CD4-positive, alpha-beta T cell treated with Interleukin-17A for 4 hours (primary cell): ENCODE data around the gene PLIN1.
A peak's percentile ranks its signal among the peaks of the same experiment; 100 is the strongest.
"Not testable (repeated sequence)": the region's sequence is repeated elsewhere in the genome, so short reads cannot be mapped to it uniquely, and the experiment has no call there.

Source experiments
- DNase-seq: peaks from one replicate; pipeline ENCODE4 v3.0.0-alpha.2; 2020; ENCODE audit warnings: mixed read lengths

PLIN1 gene

DNA sequence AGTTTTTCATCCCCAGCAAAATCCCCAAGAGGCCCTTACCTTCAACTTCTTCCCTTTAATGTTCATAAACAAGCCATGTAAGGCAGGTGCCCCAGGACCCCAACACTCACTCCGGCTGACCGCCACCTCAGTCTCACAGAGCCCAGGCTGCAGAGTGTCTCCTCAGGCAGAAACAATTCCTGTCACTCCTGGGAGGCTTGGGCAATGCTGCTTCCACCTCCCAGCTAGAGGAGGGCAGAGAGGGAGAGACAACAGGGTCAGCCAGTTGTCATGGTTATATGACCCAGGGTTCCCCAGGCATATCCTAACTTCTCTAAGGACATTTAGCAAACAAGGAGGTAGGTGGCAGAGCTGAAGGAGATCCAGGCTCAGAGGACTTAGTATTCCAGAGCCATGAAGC, at the start of gene PLIN1:
Gene PLIN1, minus strand, starts transcription at position 156 of the 400 bp plus-strand sequence. CDS start 1,878 bp downstream, outside the sequence.
- DNase-seq, result no peak

DNA sequence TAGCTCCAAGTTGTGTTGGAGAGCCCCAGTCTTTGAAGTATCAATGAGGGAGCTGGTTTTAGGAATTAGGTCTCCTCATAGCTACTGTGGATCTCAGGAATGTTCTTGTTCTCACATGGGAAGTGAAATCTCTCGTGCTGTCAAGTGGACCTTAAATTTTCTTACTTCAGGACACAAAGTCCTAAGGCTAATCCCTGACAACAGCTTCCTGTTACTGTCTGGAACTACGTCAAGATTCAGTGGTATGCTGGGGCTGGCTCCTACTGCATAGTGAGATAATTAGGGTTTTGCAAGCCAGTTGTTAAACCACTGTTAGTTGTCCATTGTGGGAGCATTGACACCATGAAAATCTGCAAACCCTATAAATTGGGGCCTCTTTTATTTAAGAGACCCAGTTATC, 49.1 kb upstream of the PLIN1 start:
- DNase-seq, result no peak

DNA sequence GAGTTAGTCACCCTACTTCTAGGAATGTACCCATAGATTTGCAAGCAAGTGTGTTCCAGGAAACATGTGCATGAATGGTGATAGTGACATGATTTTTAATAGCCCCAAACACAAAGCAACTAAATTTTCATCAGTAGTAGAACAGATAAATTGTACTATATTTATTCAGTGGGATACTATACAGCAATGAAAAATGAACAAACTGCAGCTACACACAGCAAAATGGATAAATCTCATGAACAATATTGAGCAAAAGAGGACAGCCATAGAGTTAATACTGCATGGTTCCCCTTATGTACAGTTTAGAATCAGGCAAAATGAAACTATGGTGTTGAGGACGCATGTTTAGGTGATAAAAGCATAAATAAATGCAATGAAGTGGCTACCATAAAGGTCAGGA, 45.9 kb upstream of the PLIN1 start:
- DNase-seq, result no peak

DNA sequence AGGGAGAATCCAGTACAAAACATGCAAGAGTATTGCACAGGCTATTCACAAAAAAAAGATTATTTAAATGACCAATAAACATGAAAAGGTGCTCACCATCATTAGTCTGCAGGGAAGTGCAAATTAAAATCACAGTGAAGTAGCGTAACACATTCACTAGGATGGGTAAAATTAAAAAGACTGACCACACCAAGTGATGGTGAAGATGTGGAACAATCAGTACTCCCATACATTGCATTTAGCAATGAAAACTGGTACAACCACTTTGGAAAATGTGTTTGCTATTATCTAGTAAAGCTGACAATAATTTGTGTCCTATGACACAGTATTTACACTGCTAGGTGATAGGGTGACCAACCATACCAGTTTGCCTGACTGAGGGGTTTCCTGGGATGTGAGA, 45.5 kb upstream of the PLIN1 start:
- DNase-seq, result no peak

DNA sequence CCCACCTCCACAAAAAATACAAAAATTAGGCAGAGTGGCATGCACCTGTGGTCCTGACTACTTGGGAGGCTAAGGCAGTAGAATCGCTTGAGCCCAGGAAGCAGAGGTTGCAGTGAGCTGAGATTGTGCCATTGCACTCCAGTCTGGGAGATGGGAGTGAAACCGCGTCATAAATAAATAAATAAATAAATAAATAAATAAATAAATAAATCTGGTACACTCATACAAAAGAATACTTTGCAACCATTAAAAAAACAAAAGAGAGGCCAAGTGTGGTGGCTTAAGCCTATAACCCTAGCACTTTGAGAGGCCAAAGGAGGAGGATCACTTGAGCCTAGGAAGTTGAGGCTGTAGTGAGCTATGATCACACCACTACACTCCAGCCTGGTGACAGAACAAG, 43.9 kb upstream of the PLIN1 start:
- no peak for DNase-seq

GRCh38 chr15:89714775-89715174, 35.6 kb upstream of the PLIN1 start:
- no peak for DNase-seq

GRCh38 chr15:89707577-89707976, 28.4 kb upstream of the PLIN1 start:
- no peak for DNase-seq

- DNase-seq, result no peak
Measured at GRCh38 chr15:89704411-89704810, 25.2 kb upstream of the PLIN1 start.

DNA sequence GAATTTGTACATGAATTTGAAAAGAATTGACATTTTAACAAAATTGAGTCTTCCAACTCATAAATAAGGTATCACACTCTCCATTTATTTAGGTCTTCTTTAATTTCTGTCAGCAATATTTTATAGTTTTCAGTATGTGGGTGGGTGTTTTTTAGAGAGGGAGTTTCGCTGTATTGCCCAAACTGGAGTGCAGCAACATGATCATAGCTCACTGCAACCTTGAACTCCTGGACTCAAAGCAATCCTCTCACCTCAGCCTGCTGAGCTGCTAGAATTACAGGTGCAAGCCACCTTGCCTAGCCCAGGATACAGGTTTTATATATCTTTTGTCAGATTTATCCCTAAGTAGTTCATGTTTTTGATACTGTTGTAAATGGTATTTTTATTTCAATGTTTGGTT, 16.0 kb upstream of the PLIN1 start:
- no peak for DNase-seq

GRCh38 chr15:89693696-89694095, 14.5 kb upstream of the PLIN1 start:
- no peak for DNase-seq

GRCh38 chr15:89693091-89693490, 13.9 kb upstream of the PLIN1 start:
- DNase-seq, result no peak

GRCh38 chr15:89690276-89691218, 11.4 kb upstream of the PLIN1 start, which contains the start of the genes PEX11A and WDR93:
Gene PEX11A, minus strand, starts transcription at chr15:89690754. Its CDS starts 122 bp downstream, at chr15:89690632.
Gene WDR93, plus strand, starts transcription at chr15:89690811. Its CDS starts 10,936 bp downstream, at chr15:89701747.
- DNase-seq, result peak; percentile 87

GRCh38 chr15:89689930-89690275, 10.7 kb upstream of the PLIN1 start:
- not testable (repeated sequence) for DNase-seq

DNA sequence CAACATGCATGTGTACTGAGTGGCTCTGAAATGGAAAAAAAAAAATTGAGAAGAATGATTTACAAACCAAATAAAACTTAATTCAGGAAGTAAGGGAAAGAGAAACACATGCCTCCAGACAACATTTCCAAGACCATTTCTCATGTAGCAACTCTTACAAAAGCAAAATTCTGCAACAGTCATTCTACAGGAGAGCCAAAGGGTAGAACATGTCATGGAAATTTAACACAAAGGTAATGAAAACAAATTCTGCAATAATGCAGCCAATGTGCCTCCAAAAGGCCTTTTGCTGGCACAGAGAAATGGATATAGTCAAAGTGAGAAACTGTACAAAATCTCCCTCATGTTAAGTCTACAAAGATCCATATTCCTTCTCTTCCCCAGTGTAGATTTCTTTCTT, 7.4 kb upstream of the PLIN1 start:
- DNase-seq, result no peak

DNA sequence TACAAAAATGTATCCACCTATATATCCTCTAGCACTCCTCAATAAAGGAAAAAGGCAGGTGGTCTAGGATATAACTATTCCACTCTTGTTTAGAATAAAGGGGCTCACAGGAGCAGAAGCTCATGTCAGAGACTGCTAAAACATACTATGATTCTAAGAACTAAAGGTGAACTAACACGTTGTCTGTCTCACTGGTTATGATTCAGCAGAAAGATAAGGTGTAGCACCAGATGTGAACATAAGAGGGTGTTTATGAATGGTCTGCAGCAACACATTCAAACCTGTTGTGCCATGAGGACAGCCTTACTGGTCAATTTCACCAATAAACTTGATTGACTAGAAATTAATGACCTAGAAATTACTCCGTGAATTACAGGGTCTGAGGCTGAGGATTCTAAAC, 6.8 kb upstream of the PLIN1 start:
- no peak for DNase-seq

DNA sequence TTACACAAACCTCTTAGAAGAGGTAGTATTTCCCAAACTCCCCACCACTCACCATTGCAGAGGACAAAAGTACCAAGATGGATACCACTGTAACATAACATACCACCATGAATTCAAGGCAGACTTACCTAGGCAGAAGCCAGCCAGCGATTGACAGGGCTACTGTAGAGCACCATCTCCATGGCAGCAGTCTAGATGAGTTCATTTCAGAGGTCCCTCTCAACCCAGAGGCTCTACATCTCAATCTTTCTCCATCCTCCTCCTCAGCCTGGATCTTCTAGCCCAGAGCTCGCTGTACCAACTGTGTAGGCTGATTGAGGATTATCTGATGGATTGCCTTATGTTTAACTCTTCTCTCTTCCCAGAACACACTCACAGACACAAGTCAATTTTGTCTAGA, 2.0 kb upstream of the PLIN1 start:
- no peak for DNase-seq

DNA sequence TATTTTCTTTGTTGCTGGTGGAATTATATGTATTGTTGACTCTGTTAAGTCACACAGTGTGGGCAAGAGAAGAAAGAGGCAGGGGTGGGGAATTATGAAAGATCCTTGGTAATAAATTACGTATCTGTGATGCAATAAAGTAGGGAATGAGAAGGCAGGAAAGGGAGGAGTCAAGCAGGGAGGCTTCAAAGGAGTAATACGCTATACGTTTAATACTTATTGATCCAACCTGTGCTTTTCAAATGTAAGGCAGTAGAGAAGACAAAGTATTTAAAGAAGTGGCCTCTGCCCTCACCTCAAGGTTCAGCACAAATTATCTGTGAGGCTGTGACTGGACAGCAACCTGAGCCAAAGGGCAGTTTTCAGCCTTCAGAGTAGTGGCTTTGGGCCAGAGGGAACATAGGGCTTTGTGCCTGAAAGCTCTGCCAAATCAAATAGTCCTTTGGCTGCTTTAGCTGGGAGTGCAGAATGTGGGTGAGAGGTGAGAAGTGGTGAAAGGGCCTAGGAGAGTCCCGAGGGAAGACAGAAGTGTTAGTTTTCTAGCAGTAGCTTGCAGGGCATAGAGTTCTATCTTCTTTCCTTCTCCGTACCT, 1.2 kb upstream of the PLIN1 start:
- no peak for DNase-seq

- no peak for DNase-seq
Measured at GRCh38 chr15:89677381-89677780, 1.8 kb downstream of the PLIN1 start.

DNA sequence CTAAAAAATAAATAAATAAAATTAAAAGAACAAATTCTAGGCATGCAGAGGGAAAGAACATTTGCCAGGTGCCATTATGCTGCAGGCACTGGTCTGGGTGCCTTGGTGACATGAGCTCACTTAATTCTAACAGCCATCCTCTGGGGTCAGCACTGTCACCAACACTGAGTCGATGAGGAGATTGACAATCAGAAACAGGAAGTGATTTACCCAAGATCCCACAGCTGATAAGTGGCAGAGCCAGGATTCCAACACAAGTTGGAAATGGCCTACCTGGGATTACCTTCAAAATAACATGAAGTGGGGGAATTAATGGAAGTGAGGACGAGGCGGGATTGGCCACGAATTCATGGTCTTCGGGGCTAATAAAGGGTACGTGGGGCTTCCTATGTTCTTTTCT, 3.6 kb downstream of the PLIN1 start:
- DNase-seq, result no peak

GRCh38 chr15:89674526-89674925, 4.6 kb downstream of the PLIN1 start:
- DNase-seq, result no peak

- no peak for DNase-seq
Measured at GRCh38 chr15:89673165-89673512, 6.0 kb downstream of the PLIN1 start.

DNA sequence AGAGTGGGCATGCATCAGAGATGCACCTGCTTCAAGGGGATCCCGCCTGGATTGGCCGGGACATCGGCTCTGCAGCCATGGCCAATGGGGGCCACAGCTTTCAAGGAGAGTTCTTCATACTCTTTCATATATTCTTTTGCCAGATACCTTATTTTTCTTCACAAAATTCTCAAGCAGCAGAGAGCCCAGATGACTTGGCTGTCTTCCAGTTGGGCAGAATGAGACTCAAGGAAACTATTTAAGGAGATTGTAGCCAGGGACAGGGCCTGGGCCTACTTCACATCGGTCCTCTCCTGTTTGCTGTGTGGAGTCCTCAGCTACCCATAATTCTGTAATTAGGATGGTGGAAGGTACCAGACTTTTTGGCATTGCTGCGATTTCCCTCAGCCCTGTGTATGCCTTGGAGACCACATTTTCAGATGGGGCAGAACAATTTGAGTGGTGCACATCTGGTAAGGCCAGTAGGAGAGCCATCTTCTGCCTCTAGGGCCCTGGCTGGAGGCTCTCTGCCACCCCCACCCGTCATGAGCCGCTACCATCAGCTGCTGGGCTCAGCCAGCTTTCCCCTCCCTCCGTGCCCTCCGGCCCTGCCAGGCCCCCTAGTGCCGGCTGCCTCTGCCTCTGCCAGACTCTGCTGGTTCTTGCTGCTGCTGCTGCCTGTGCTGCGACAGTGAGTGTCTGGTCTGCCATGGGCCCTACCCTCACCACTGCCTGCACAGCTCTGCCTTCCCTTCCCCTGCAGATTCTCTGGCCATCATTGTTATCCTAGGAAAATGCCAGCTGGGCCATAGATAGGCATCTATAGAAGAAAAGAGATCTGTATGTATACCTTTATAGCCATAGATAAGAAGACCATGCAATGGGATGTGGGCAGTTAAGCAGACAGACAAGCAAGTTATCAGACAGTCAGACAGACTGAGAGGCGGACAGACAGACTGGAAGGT, 6.7 kb downstream of the PLIN1 start:
- no peak for DNase-seq

GRCh38 chr15:89671687-89672086, 7.5 kb downstream of the PLIN1 start:
- DNase-seq, result no peak
